IMR-90 (cell line): Measurements from ENCODE around the gene MCUB. TPM values are rescaled to one million over a fixed set of nuclear protein-coding genes. Genes with fewer than 3 reads are reported as not detected.

Experiments used
- ATAC-seq: fragments of 200-7000 bp; cut with Tn5 transposase; 2 replicates; pipeline ENCODE4 v1.9.1; 2020; ENCODE audit warnings: low read depth, mild to moderate bottlenecking, moderate library complexity
- BruUV-seq: library from RNA; stranded (reverse); fragments of 400-500 nt; replicated peaks from 2 replicates; lab custom pipeline; 2021; lab: Mats Ljungman, UMichigan
- CTCF ChIA-PET: fragments of 300-600 bp; formaldehyde crosslinking; extraction: SDS; loops from one replicate; lab custom pipeline; 2021; ENCODE audit warnings: antibody characterized with exemption; lab: Yijun Ruan, JAX
- POLR2A ChIA-PET: fragments of 300-600 bp; sonication (Branson Sonifier 250); formaldehyde crosslinking; loops from one replicate; lab custom pipeline; 2022; ENCODE audit warnings: antibody characterized with exemption; ENCODE audit not compliant: unreplicated experiment; lab: Charles Lee
- DNase-seq: peaks from one replicate; pipeline ENCODE4 v3.0.0; 2013
- H2AFZ ChIP-seq: replicated peaks from 2 replicates; pipeline ENCODE3; 2013; ENCODE audit warnings: low read length, mild to moderate bottlenecking; ENCODE audit not compliant: poor library complexity
- H2AK5ac ChIP-seq: 2 replicates; pipeline ENCODE4 v1.6.1; 2013; ENCODE audit warnings: low read depth, low read length, inconsistent platforms
- H2AK9ac ChIP-seq: replicated peaks from 2 replicates; pipeline ENCODE3; 2013; ENCODE audit warnings: mild to moderate bottlenecking, low read depth, low read length, moderate library complexity; ENCODE audit not compliant: poor library complexity
- H2BK120ac ChIP-seq: 2 replicates; pipeline ENCODE4 v1.6.1; 2013; ENCODE audit warnings: low read depth, low read length, inconsistent platforms
- H2BK15ac ChIP-seq: 3 replicates; pipeline ENCODE4 v1.6.1; 2013; ENCODE audit warnings: low read depth, low read length, inconsistent platforms
- H2BK20ac ChIP-seq: 2 replicates; pipeline ENCODE4 v1.6.1; 2013; ENCODE audit warnings: low read depth, mild to moderate bottlenecking, inconsistent platforms, low read length, moderate library complexity
- H2BK5ac ChIP-seq: 2 replicates; pipeline ENCODE4 v1.6.1; 2013; ENCODE audit warnings: mild to moderate bottlenecking, low read depth, low read length, inconsistent platforms; ENCODE audit not compliant: poor library complexity, severe bottlenecking
- H3K14ac ChIP-seq: replicated peaks from 2 replicates; pipeline ENCODE4 v1.6.1; 2013; ENCODE audit warnings: low read depth, low read length, inconsistent platforms
- H3K18ac ChIP-seq: 2 replicates; pipeline ENCODE4 v1.6.1; 2013; ENCODE audit warnings: low read depth, low read length, control low read depth
- H3K23ac ChIP-seq: 2 replicates; pipeline ENCODE4 v1.6.1; 2013; ENCODE audit warnings: low read depth, low read length, inconsistent platforms
- H3K27ac ChIP-seq: 2 replicates; pipeline ENCODE4 v1.5.1; 2013; ENCODE audit warnings: mild to moderate bottlenecking, control low read depth, low read length; ENCODE audit not compliant: insufficient read depth
- H3K27me3 ChIP-seq: 2 replicates; pipeline ENCODE4 v1.6.1; 2013; ENCODE audit warnings: low read length; ENCODE audit not compliant: control insufficient read depth, insufficient read depth
- H3K36me3 ChIP-seq: 2 replicates; pipeline ENCODE4 v1.6.1; 2013; ENCODE audit warnings: low read length, mixed read lengths; ENCODE audit not compliant: control insufficient read depth, insufficient read depth
- H3K4ac ChIP-seq: 2 replicates; pipeline ENCODE4 v1.6.1; 2013; ENCODE audit warnings: low read depth, low read length, inconsistent platforms
- H3K4me1 ChIP-seq: 2 replicates; pipeline ENCODE4 v1.6.1; 2013; ENCODE audit warnings: low read length, mixed read lengths; ENCODE audit not compliant: control insufficient read depth, insufficient read depth
- H3K4me2 ChIP-seq: 2 replicates; pipeline ENCODE4 v1.6.1; 2013; ENCODE audit warnings: low read depth, mild to moderate bottlenecking, control low read depth, low read length, moderate library complexity
- H3K4me3 ChIP-seq: 2 replicates; pipeline ENCODE4 v1.5.1; 2013; ENCODE audit warnings: low read depth, mild to moderate bottlenecking, control low read depth, low read length, moderate library complexity; ENCODE audit not compliant: insufficient read depth
- H3K56ac ChIP-seq: 2 replicates; pipeline ENCODE4 v1.6.1; 2013; ENCODE audit warnings: low read length, inconsistent platforms; ENCODE audit not compliant: insufficient read depth; ENCODE audit errors: extremely low read depth
- H3K79me1 ChIP-seq, 2 experiments: 2 replicates each; pipeline ENCODE4 v1.6.1; 2013; ENCODE audit warnings: low read length in 2 of 2, inconsistent platforms in 1 of 2, low read depth in 1 of 2
- H3K9ac ChIP-seq: 2 replicates; pipeline ENCODE4 v1.6.1; 2013; ENCODE audit warnings: low read depth, low read length, control low read depth
- H3K9me1 ChIP-seq: 2 replicates; pipeline ENCODE4 v1.6.1; 2013; ENCODE audit warnings: low read length, inconsistent platforms; ENCODE audit not compliant: insufficient read depth
- H3K9me3 ChIP-seq: 2 replicates; pipeline ENCODE4 v1.6.1; 2013; ENCODE audit warnings: low read length; ENCODE audit not compliant: control insufficient read depth, insufficient read depth
- H4K20me1 ChIP-seq: 2 replicates; pipeline ENCODE4 v1.6.1; 2013; ENCODE audit warnings: low read length, inconsistent platforms; ENCODE audit not compliant: insufficient read depth
- H4K5ac ChIP-seq: 2 replicates; pipeline ENCODE4 v1.6.1; 2013; ENCODE audit warnings: mild to moderate bottlenecking, low read depth, low read length, control low read depth
- H4K8ac ChIP-seq, 2 experiments: 2 replicates each; pipeline ENCODE4 v1.6.1; 2013; ENCODE audit warnings: low read depth in 2 of 2, low read length in 2 of 2, control low read depth in 1 of 2, inconsistent platforms in 1 of 2
- H4K91ac ChIP-seq: 2 replicates; pipeline ENCODE4 v1.6.1; 2013; ENCODE audit warnings: low read depth, low read length, inconsistent platforms; ENCODE audit not compliant: insufficient read depth
- BHLHE40 ChIP-seq: fragments of 150-350 bp; IDR thresholded peaks from 2 replicates; pipeline ENCODE4 v1.6.1; 2016; ENCODE audit warnings: mild to moderate bottlenecking, low read depth, low read length
- MAZ ChIP-seq: IDR thresholded peaks from 2 replicates; pipeline ENCODE4 v1.6.1; 2012; ENCODE audit warnings: low read depth, mild to moderate bottlenecking, low read length, improper control_type of control experiment, moderate library complexity, borderline replicate concordance
- WGBS, 2 experiments: methylation state at CpG; one replicate each; pipeline versions ENCODE4 v1.1.5 to v1.1.7; 2013; ENCODE audit warnings: missing lambda C conversion rate in 2 of 2; ENCODE audit not compliant: insufficient read length in 1 of 2; ENCODE audit errors: extremely low coverage in 2 of 2; 5-methylcytosine and 5-hydroxymethylcytosine counted together
- dilution Hi-C: fragments of 300-500 bp; cut with HindIII; formaldehyde crosslinking; loops from one replicate; pipeline ENCODE4 v1.14.3; 2018; ENCODE audit warnings: low sequenced_read_pairs; ENCODE audit not compliant: unreplicated experiment
- in situ Hi-C: fragments of 300-500 bp; cut with MboI; formaldehyde crosslinking; loops from 3 replicates; pipeline ENCODE4 v1.14.3; 2019; ENCODE audit warnings: low sequenced_read_pairs, inconsistent platforms, mixed read lengths
- intact Hi-C: fragments of 100-400 bp; cut with micrococcal nuclease; formaldehyde crosslinking; loops from 2 replicates; pipeline ENCODE4 v1.10.0; 2022
- polyA plus RNA-seq, 3 experiments: library from polyadenylated mRNA; depleted of rRNA; stranded (reverse); fragments of >200 nt; gene quantifications; 2 replicates each; pipeline ENCODE4 v1.2.3, GENCODE V29; 2012; ENCODE audit warnings: low replicate concordance in 1 of 3
- total RNA-seq: library from RNA; depleted of rRNA; stranded (reverse); fragments of >200 nt; gene quantifications from 2 replicates; pipeline ENCODE4 v1.2.3, GENCODE V29; 2012
- TF ChIP-seq, protein P1 (sequence below): fragments of 150-350 bp; IDR thresholded peaks from 2 replicates; pipeline ENCODE4 v1.6.1; 2017; ENCODE audit warnings: mild to moderate bottlenecking, antibody characterized with exemption, low read length, low read depth

Gene MCUB
- total and polyA plus RNA-seq, 2 of the 4 experiments (the other 2 are of a cell fraction): 18.5 to 20.4 TPM

DNA sequence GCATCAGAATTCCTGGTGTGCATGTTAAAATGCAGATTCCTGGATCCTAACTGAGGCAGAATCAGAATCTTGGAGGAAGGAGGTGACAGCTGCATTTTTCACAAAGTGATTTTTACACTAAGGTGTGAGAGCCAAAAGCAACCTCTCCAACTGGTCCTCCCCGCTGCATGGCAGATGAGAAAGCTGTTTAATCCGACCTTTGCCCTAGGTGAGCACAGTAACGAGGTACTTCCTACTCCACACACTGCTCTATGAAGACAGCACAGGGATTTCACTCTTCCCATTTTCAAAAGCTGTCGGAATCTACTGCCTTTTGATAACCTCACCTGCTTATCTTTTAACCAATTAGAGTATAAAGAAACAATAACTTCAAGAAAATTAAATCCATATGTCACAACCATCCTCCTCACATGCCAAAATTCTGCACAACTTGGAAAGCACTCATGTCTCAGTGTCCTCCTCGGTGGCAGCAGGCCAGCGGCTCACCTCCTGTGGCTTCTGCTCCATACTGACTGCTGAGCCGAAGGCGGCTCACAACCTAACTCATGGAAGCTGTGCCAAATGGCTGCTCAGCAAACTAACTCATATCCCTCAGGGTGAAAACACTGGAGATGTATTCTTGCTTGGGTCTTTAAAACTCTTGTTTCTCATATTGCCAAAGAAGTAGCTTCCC is 139.6 kb downstream of the MCUB start:
- no peak overlapping the region for H3K14ac ChIP-seq
- intact Hi-C loops: loop anchor here (5.0 kb wide), 2 partner anchors 152 to 272 kb away; no protein-coding TSS in a partner anchor
- no peak overlapping the region for H2AK9ac ChIP-seq
- H3K4me1 ChIP-seq: peaks cover 7% of the 10 kb centered on the region
- no peak overlapping the region for H3K23ac ChIP-seq
- dilution Hi-C loops: no loop called here
- no peak overlapping the region for H4K91ac ChIP-seq
- no peak overlapping the region for H3K9ac ChIP-seq
- no peak overlapping the region for H3K27ac ChIP-seq
- H3K27me3 ChIP-seq: no peaks in the 10 kb centered on the region
- H3K79me1 ChIP-seq: peaks cover 38 to 44% of the 10 kb centered on the region in 2 experiments
- peaks cover 3% of the 10 kb centered on the region for H4K20me1 ChIP-seq
- in situ Hi-C loops: loop anchor here (10.0 kb wide), 1 partner anchor 115 kb away; the partner anchor contains the start of gene GAR1
- H2BK5ac ChIP-seq: no peak overlapping the region
- H3K56ac ChIP-seq: no peak overlapping the region
- peaks cover 12% of the 10 kb centered on the region; the same call in 1 of the 2 replicates for H3K36me3 ChIP-seq
- no peak overlapping the region for H4K8ac ChIP-seq
- ChIA-PET POLR2A (no interaction called here), CTCF (interaction anchor here (0.5 to 1.0 kb wide), 5 partner anchors 11 to 274 kb away, joined by 3 to 8 read pairs (median 3); no protein-coding TSS in a partner anchor)
- H2BK120ac ChIP-seq: no peak overlapping the region
- no peak overlapping the region for H3K4me2 ChIP-seq
- no peak overlapping the region for H2AFZ ChIP-seq
- no peak overlapping the region for H2BK15ac ChIP-seq
- H3K9me1 ChIP-seq: peaks cover 18% of the 10 kb centered on the region; the same call in 1 of the 2 replicates
- H3K18ac ChIP-seq: no peak overlapping the region
- no peak overlapping the region for H4K5ac ChIP-seq
- H3K9me3 ChIP-seq: no peaks in the 10 kb centered on the region
- TF ChIP-seq BHLHE40: no peak
- TF ChIP-seq, protein P1, sequence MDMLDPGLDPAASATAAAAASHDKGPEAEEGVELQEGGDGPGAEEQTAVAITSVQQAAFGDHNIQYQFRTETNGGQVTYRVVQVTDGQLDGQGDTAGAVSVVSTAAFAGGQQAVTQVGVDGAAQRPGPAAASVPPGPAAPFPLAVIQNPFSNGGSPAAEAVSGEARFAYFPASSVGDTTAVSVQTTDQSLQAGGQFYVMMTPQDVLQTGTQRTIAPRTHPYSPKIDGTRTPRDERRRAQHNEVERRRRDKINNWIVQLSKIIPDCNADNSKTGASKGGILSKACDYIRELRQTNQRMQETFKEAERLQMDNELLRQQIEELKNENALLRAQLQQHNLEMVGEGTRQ: no peak
- no peak for TF ChIP-seq MAZ
- no peak overlapping the region for H3K4ac ChIP-seq
- no peak for ATAC-seq
- H2BK20ac ChIP-seq: no peak overlapping the region
- no TSS peak for BruUV-seq
- no peak overlapping the region for H2AK5ac ChIP-seq
- no peak overlapping the region for H3K4me3 ChIP-seq
- no peak for DNase-seq
- WGBS, 2 experiments: no CpG with 5 or more reads among the region's 8 CpGs
